ENCODE data around the gene MLIP. TPM values are rescaled to one million over a fixed set of nuclear protein-coding genes. Genes with fewer than 3 reads are reported as not detected.

Gene MLIP
- total and polyA plus RNA-seq, 2 of the 8 experiments (the other 6 are each of a cell fraction or from before 2014, with no cell fraction given): not detected

- TF ChIP-seq CHD7 (IDR thresholded peaks at IDR 0.05; ENCODE audit: insufficient replicate concordance, low read length) (no peak), RXRA (IDR thresholded peaks at IDR 0.05; ENCODE audit: insufficient read depth, low read depth, low read length) (no peak), HDAC2 (IDR thresholded peaks at IDR 0.05; ENCODE audit: borderline replicate concordance in 1 of 2, low read depth in 2 of 2, low read length in 2 of 2) (no peak), JUND (IDR thresholded peaks at IDR 0.05; ENCODE audit: low read length) (no peak)
Observed at GRCh38 chr6:54308986-54309315, 197.7 kb downstream of the MLIP start (continued).
